Right lobe of liver (tissue), 4 donors: Measurements from ENCODE around the gene FGD4.

Experiments
- CTCF ChIP-seq, 4 donors: fragments of 200-600 bp in 3 of 4; fragments of 450-650 bp in 1 of 4; IDR thresholded peaks; one replicate each; pipeline versions ENCODE4 v1.5.1 to v1.8.0; 2016 to 2022; ENCODE audit warnings: antibody characterized with exemption in 4 of 4, mild to moderate bottlenecking in 2 of 4
- POLR2A ChIP-seq: fragments of 450-650 bp; IDR thresholded peaks from one replicate; pipeline ENCODE4 v1.6.1; 2017; ENCODE audit warnings: antibody characterized with exemption, mild to moderate bottlenecking
- donor health status: DM: no; HTN: no; CAD: no.
- donor health status: DM: no; HTN: no; CAD: no.
- donor health status: DM: no; HTN: yes; CAD: no.

- TF ChIP-seq CTCF (IDR thresholded peaks at IDR 0.05) (no peak), POLR2A (no peak)
Measured at GRCh38 chr12:32560520-32560919, 161.2 kb downstream of the FGD4 start.
